Astrocyte (in vitro differentiated cells and primary cell): Measurements from ENCODE around the gene TNK1. TPM values are rescaled to one million over a fixed set of nuclear protein-coding genes. Genes with fewer than 3 reads are reported as not detected.

Experiments
- DNase-seq: peaks from one replicate; pipeline ENCODE4 v3.0.0-alpha.2; 2010; ENCODE audit warnings: low read depth
- FAIRE-seq: peaks from 2 replicates; lab custom pipeline; 2011; peaks lifted over from hg19 to GRCh38; lab: Jason Lieb, UNC
- H2AFZ ChIP-seq: 2 replicates; pipeline ENCODE4 v1.6.0; 2012; ENCODE audit warnings: low read depth, low read length, inconsistent platforms
- H3K27ac ChIP-seq: 2 replicates; pipeline ENCODE4 v1.5.1; 2011; ENCODE audit warnings: low read depth, low read length, inconsistent platforms
- H3K27me3 ChIP-seq: 2 replicates; pipeline ENCODE4 v1.6.0; 2011; ENCODE audit warnings: low read length, inconsistent platforms; ENCODE audit not compliant: insufficient read depth
- H3K36me3 ChIP-seq: 2 replicates; pipeline ENCODE4 v1.5.1; 2011; ENCODE audit warnings: low read length, inconsistent platforms; ENCODE audit not compliant: insufficient read depth
- H3K4me1 ChIP-seq: 2 replicates; pipeline ENCODE4 v1.5.1; 2011; ENCODE audit warnings: low read length, inconsistent platforms; ENCODE audit not compliant: insufficient read depth
- H3K4me2 ChIP-seq: 2 replicates; pipeline ENCODE4 v1.6.0; 2012; ENCODE audit warnings: low read length, inconsistent platforms
- H3K4me3 ChIP-seq: 2 replicates; pipeline ENCODE4 v1.5.1; 2011; ENCODE audit warnings: low read depth, mild to moderate bottlenecking, low read length, inconsistent platforms; ENCODE audit not compliant: insufficient read depth
- H3K79me2 ChIP-seq: 2 replicates; pipeline ENCODE4 v1.6.0; 2012; ENCODE audit warnings: mild to moderate bottlenecking, low read length, inconsistent platforms; ENCODE audit not compliant: insufficient read depth
- H3K9ac ChIP-seq: 2 replicates; pipeline ENCODE4 v1.6.0; 2012; ENCODE audit warnings: mild to moderate bottlenecking, low read length, inconsistent platforms
- H3K9me3 ChIP-seq: 2 replicates; pipeline ENCODE4 v1.5.1; 2012; ENCODE audit warnings: low read depth, mild to moderate bottlenecking, low read length, inconsistent platforms; ENCODE audit not compliant: insufficient read depth
- H4K20me1 ChIP-seq: 2 replicates; pipeline ENCODE4 v1.6.0; 2012; ENCODE audit warnings: low read length, inconsistent platforms; ENCODE audit not compliant: insufficient read depth
- H3K27ac Mint-ChIP-seq: one replicate; pipeline ENCODE4 v1.8.0; 2021; ENCODE audit warnings: mild to moderate bottlenecking, mixed read lengths; ENCODE audit not compliant: unreplicated experiment
- H3K27me3 Mint-ChIP-seq: one replicate; pipeline ENCODE4 v1.8.0; 2021; ENCODE audit warnings: low read depth, mixed read lengths; ENCODE audit not compliant: unreplicated experiment
- H3K36me3 Mint-ChIP-seq: one replicate; pipeline ENCODE4 v1.8.0; 2021; ENCODE audit warnings: low read depth, mixed read lengths; ENCODE audit not compliant: unreplicated experiment
- H3K4me1 Mint-ChIP-seq: one replicate; pipeline ENCODE4 v1.8.0; 2021; ENCODE audit warnings: low read depth, mixed read lengths; ENCODE audit not compliant: unreplicated experiment
- H3K4me3 Mint-ChIP-seq: one replicate; pipeline ENCODE4 v1.8.0; 2021; ENCODE audit warnings: mild to moderate bottlenecking, moderate library complexity, mixed read lengths; ENCODE audit not compliant: unreplicated experiment
- H3K9me3 Mint-ChIP-seq: one replicate; pipeline ENCODE4 v1.8.0; 2021; ENCODE audit warnings: mild to moderate bottlenecking, mixed read lengths; ENCODE audit not compliant: unreplicated experiment
- EZH2 ChIP-seq: IDR thresholded peaks from 2 replicates; pipeline ENCODE4 v1.6.1; 2012; ENCODE audit warnings: mild to moderate bottlenecking, low read length, inconsistent platforms; ENCODE audit not compliant: insufficient read depth
- total RNA-seq: library from RNA; stranded (reverse); gene quantifications from 2 replicates; pipeline ENCODE4 v1.2.1, GENCODE V29; 2021
- TF ChIP-seq, protein P1 (sequence below): IDR thresholded peaks from 2 replicates; pipeline ENCODE4 v1.5.1; 2011; ENCODE audit warnings: low read depth, mild to moderate bottlenecking, inconsistent platforms, low read length, moderate library complexity; ENCODE audit not compliant: insufficient read depth

Gene TNK1
- total RNA-seq, 1 donor from 2014 or later: 1.6 TPM

DNA sequence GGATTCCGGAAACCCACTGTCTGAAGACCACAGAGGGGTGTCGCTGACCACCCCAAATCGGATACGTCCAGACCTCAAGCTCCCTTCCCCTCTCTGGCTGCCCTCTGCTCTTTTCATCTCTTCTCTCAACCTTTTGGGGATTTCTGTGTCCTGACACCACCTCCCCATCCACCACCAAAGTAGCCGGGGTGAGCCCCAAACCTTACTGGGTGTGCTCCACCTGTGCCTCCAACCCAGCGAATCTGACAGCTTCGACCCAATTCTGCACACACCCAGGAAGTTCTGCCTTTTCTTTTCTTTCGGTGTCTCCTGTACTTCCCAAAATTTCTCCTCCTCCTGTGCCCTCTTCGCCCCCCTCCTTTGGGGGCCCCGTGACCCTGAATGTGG is 28.4 kb upstream of the TNK1 start:
- Histone ChIP-seq H3K79me2 (peaks cover 34% of the 10 kb centered on the region), H3K4me3 (peak overlapping the region; percentile 87), H3K27me3 (peaks cover 3% of the 10 kb centered on the region), H2AFZ (peak overlapping the region; percentile 80), H3K27ac (peak overlapping the region; percentile 98), H3K36me3 (no peaks in the 10 kb centered on the region), H3K4me1 (peaks cover 32% of the 10 kb centered on the region), H3K9me3 (no peaks in the 10 kb centered on the region), H3K4me2 (peak overlapping the region; percentile 97), H3K9ac (peak overlapping the region; percentile 99), H4K20me1 (peaks cover 30% of the 10 kb centered on the region)
- no peak for FAIRE-seq
- H3K27me3 Mint-ChIP-seq: no peaks in the 10 kb centered on the region
- H3K36me3 Mint-ChIP-seq: no peaks in the 10 kb centered on the region
- DNase-seq: no peak
- H3K4me3 Mint-ChIP-seq: peak overlapping the region; percentile 94
- H3K9me3 Mint-ChIP-seq: no peaks in the 10 kb centered on the region
- peak overlapping the region; percentile 99 for H3K27ac Mint-ChIP-seq
- H3K4me1 Mint-ChIP-seq: peaks cover 22% of the 10 kb centered on the region
- TF ChIP-seq, protein P1, sequence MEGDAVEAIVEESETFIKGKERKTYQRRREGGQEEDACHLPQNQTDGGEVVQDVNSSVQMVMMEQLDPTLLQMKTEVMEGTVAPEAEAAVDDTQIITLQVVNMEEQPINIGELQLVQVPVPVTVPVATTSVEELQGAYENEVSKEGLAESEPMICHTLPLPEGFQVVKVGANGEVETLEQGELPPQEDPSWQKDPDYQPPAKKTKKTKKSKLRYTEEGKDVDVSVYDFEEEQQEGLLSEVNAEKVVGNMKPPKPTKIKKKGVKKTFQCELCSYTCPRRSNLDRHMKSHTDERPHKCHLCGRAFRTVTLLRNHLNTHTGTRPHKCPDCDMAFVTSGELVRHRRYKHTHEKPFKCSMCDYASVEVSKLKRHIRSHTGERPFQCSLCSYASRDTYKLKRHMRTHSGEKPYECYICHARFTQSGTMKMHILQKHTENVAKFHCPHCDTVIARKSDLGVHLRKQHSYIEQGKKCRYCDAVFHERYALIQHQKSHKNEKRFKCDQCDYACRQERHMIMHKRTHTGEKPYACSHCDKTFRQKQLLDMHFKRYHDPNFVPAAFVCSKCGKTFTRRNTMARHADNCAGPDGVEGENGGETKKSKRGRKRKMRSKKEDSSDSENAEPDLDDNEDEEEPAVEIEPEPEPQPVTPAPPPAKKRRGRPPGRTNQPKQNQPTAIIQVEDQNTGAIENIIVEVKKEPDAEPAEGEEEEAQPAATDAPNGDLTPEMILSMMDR: peak; percentile 29
- no peak for TF ChIP-seq EZH2

DNA sequence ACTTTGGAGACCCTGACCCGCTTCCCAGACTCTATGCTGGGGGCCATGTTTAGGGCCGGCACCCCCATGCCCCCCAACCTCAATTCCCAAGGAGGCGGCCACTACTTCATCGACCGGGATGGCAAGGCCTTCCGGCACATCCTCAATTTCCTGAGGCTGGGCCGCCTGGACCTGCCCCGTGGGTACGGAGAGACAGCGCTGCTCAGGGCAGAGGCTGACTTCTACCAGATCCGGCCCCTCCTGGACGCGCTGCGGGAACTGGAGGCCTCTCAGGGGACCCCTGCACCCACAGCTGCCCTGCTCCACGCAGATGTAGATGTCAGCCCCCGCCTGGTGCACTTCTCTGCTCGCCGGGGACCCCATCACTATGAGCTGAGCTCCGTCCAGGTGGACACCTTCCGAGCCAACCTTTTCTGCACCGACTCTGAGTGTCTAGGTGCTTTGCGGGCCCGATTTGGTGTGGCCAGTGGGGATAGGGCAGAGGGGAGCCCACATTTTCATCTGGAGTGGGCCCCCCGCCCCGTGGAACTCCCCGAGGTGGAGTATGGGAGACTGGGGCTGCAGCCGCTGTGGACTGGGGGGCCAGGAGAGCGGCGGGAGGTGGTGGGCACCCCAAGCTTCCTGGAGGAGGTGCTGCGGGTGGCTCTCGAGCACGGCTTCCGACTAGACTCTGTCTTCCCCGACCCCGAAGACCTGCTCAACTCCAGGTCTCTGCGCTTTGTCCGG is 27.8 kb upstream of the TNK1 start:
- Mint-ChIP-seq H3K36me3 (no peaks in the 10 kb centered on the region), H3K4me3 (peak overlapping the region; percentile 94), H3K4me1 (peaks cover 21% of the 10 kb centered on the region), H3K27me3 (no peaks in the 10 kb centered on the region), H3K9me3 (no peaks in the 10 kb centered on the region), H3K27ac (peak overlapping the region; percentile 99)
- Histone ChIP-seq H4K20me1 (peaks cover 30% of the 10 kb centered on the region), H3K4me2 (peak overlapping the region; percentile 97), H3K9ac (peak overlapping the region; percentile 99), H3K79me2 (peaks cover 34% of the 10 kb centered on the region), H3K36me3 (no peaks in the 10 kb centered on the region), H2AFZ (no peak overlapping the region), H3K27ac (no peak overlapping the region), H3K9me3 (no peaks in the 10 kb centered on the region), H3K4me1 (peaks cover 32% of the 10 kb centered on the region), H3K27me3 (peaks cover 3% of the 10 kb centered on the region), H3K4me3 (peak overlapping the region; percentile 87)
- DNase-seq (no peak), FAIRE-seq (no peak)
- TF ChIP-seq, protein P1: no peak
- TF ChIP-seq EZH2: no peak

DNA sequence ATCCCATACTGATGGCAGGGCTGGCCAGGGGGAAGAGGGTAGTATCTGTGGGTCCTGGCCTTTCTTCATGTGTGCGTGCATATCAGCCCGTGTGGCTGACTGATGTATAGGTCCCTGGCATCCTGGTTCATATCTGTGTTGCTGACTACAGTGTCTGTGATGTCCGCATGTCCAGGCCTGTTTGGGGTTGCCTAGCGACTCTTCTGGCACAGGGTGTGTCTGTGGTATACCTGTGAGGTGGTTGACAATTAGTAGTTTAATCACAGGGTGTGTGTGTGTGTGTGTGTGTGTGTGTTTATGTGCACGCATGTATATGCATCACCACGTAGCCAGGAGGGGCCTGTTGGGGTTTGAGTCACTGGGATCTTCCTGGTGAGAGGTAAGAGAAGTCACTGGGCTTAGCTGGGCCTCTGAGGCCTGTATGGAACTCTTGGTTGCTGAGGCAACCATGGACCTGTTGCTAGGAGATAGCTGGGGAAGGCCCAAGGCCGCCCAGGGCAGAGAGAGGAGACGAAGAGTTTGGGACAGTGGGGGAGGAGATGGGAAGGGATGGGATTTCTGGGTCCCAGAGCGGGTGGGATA is 26.5 kb upstream of the TNK1 start:
- DNase-seq (peak; percentile 63), FAIRE-seq (no peak)
- H3K9ac ChIP-seq: peak overlapping the region; percentile 30
- no peaks in the 10 kb centered on the region for H3K36me3 ChIP-seq
- peaks cover 34% of the 10 kb centered on the region for H3K79me2 ChIP-seq
- Mint-ChIP-seq H3K4me1 (peaks cover 20% of the 10 kb centered on the region), H3K9me3 (no peaks in the 10 kb centered on the region), H3K27me3 (no peaks in the 10 kb centered on the region), H3K36me3 (no peaks in the 10 kb centered on the region), H3K27ac (peak overlapping the region; percentile 80), H3K4me3 (peak overlapping the region; percentile 94)
- peaks cover 25% of the 10 kb centered on the region for H4K20me1 ChIP-seq
- H2AFZ ChIP-seq: no peak overlapping the region
- H3K4me1 ChIP-seq: peaks cover 32% of the 10 kb centered on the region
- TF ChIP-seq, protein P1: no peak
- TF ChIP-seq EZH2: no peak
- H3K4me3 ChIP-seq: no peak overlapping the region
- H3K27ac ChIP-seq: no peak overlapping the region
- H3K27me3 ChIP-seq: peaks cover 3% of the 10 kb centered on the region
- no peaks in the 10 kb centered on the region for H3K9me3 ChIP-seq
- peak overlapping the region; percentile 97 for H3K4me2 ChIP-seq
